Smooth muscle cell (in vitro differentiated cells): ENCODE measurements around the gene PNKD. TPM values are rescaled to one million over a fixed set of nuclear protein-coding genes. Genes with fewer than 3 reads are reported as not detected.

Experiments used
- DNase-seq: peaks from one replicate; lab custom pipeline; 2025; ENCODE audit not compliant: unreplicated experiment; lab: John Stamatoyannopoulos, UW
- H2AFZ ChIP-seq: fragments of 200-600 bp; sonication (generic); 2 replicates; pipeline ENCODE4 v1.6.0; 2016; ENCODE audit warnings: antibody characterized with exemption, low read depth, mild to moderate bottlenecking
- H3F3A ChIP-seq: fragments of 200-600 bp; sonication (generic); 2 replicates; pipeline ENCODE4 v1.6.0; 2017; ENCODE audit warnings: antibody characterized with exemption, low read depth
- H3K27ac ChIP-seq: fragments of 200-600 bp; sonication (generic); 2 replicates; pipeline ENCODE4 v1.5.1; 2016; ENCODE audit warnings: low read depth, mild to moderate bottlenecking
- H3K27me3 ChIP-seq: fragments of 200-600 bp; sonication (generic); 2 replicates; pipeline ENCODE4 v1.6.1; 2016; ENCODE audit warnings: low read depth, mild to moderate bottlenecking
- H3K36me3 ChIP-seq: fragments of 200-600 bp; sonication (generic); 2 replicates; pipeline ENCODE4 v1.5.1; 2016; ENCODE audit warnings: low read depth
- H3K4me1 ChIP-seq: fragments of 200-600 bp; sonication (generic); 2 replicates; pipeline ENCODE4 v1.5.1; 2016; ENCODE audit warnings: low read depth
- H3K4me2 ChIP-seq: fragments of 200-600 bp; sonication (generic); 2 replicates; pipeline ENCODE4 v1.6.0; 2016; ENCODE audit warnings: mild to moderate bottlenecking
- H3K4me3 ChIP-seq: fragments of 200-600 bp; sonication (generic); 2 replicates; pipeline ENCODE4 v1.5.1; 2016; ENCODE audit warnings: mild to moderate bottlenecking
- H3K79me2 ChIP-seq: fragments of 200-600 bp; sonication (generic); 2 replicates; pipeline ENCODE4 v1.6.0; 2016; ENCODE audit warnings: low read depth, mild to moderate bottlenecking
- H3K9ac ChIP-seq: fragments of 200-600 bp; sonication (generic); 2 replicates; pipeline ENCODE4 v1.6.0; 2016; ENCODE audit warnings: low read depth
- H3K9me3 ChIP-seq: fragments of 200-600 bp; sonication (generic); replicated peaks from 2 replicates; pipeline ENCODE4 v1.5.1; 2016; ENCODE audit warnings: low read depth
- H4K20me1 ChIP-seq: fragments of 200-600 bp; sonication (generic); 2 replicates; pipeline ENCODE4 v1.6.0; 2016; ENCODE audit warnings: low read depth
- CTCF ChIP-seq: fragments of 200-600 bp; sonication (generic); IDR thresholded peaks from 2 replicates; pipeline ENCODE4 v1.5.1; 2017; ENCODE audit warnings: borderline replicate concordance, mild to moderate bottlenecking, antibody characterized with exemption; ENCODE audit not compliant: insufficient read depth, poor library complexity, severe bottlenecking
- WGBS: methylation state at CpG from one replicate; pipeline ENCODE4 v1.1.7; 2016; ENCODE audit warnings: low lambda C conversion rate; 5-methylcytosine and 5-hydroxymethylcytosine counted together
- polyA plus RNA-seq: library from polyadenylated mRNA; unstranded; fragments of >200 nt; fragmentation: Nextera tagmentation; extraction: Ambion mirVana; gene quantifications from 2 replicates; pipeline ENCODE4 v1.2.1, GENCODE V29; 2016
- total RNA-seq: library from RNA; depleted of rRNA; stranded (reverse); fragments of >200 nt; gene quantifications from 2 replicates; pipeline ENCODE4 v1.2.3, GENCODE V29; 2014

Gene PNKD
- total and polyA plus RNA-seq, 2 experiments from 2014 or later, result 42.0 to 126 TPM

GRCh38 chr2:218252509-218253231 lies 17.6 kb upstream of the PNKD start:
- 72% methylated on average over 7 of the region's 7 CpGs for WGBS
- no peak for DNase-seq
- H3K4me2 ChIP-seq, result no peak overlapping the region
- H3K4me3 ChIP-seq, result no peak overlapping the region
- H3K4me1 ChIP-seq, result no peaks in the 10 kb centered on the region
- H3K27me3 ChIP-seq, result no peaks in the 10 kb centered on the region
- peaks cover 42% of the 10 kb centered on the region for H3K36me3 ChIP-seq
- no peak for TF ChIP-seq CTCF
- no peaks in the 10 kb centered on the region for H3K9me3 ChIP-seq
- H3K9ac ChIP-seq, result no peak overlapping the region
- no peak overlapping the region for H2AFZ ChIP-seq
- peaks cover 82% of the 10 kb centered on the region for H4K20me1 ChIP-seq
- H3K27ac ChIP-seq, result peak overlapping the region; percentile 61
- H3F3A ChIP-seq, result peaks cover 75% of the 10 kb centered on the region
- peaks cover 10% of the 10 kb centered on the region for H3K79me2 ChIP-seq

GRCh38 chr2:218253232-218253625 lies 17.1 kb upstream of the PNKD start:
- peaks cover under 1% of the 10 kb centered on the region for H3K4me1 ChIP-seq
- H3K9ac ChIP-seq, result no peak overlapping the region
- no peak for TF ChIP-seq CTCF
- H3K79me2 ChIP-seq, result peaks cover 10% of the 10 kb centered on the region
- peaks cover 76% of the 10 kb centered on the region for H3F3A ChIP-seq
- peaks cover 38% of the 10 kb centered on the region for H3K36me3 ChIP-seq
- H3K4me2 ChIP-seq, result no peak overlapping the region
- no peaks in the 10 kb centered on the region for H3K9me3 ChIP-seq
- WGBS, result 90% methylated on average over 5 of the region's 5 CpGs
- H3K27ac ChIP-seq, result peak overlapping the region; percentile 61
- DNase-seq, result no peak
- no peak overlapping the region for H3K4me3 ChIP-seq
- H3K27me3 ChIP-seq, result no peaks in the 10 kb centered on the region
- H2AFZ ChIP-seq, result no peak overlapping the region
- peaks cover 76% of the 10 kb centered on the region for H4K20me1 ChIP-seq

GRCh38 chr2:218255446-218255845 lies 14.9 kb upstream of the PNKD start:
- Histone ChIP-seq H3K36me3 (peaks cover 24% of the 10 kb centered on the region), H3K79me2 (peaks cover 2% of the 10 kb centered on the region), H3F3A (peaks cover 77% of the 10 kb centered on the region), H3K4me3 (no peak overlapping the region), H3K9ac (no peak overlapping the region), H3K27ac (peak overlapping the region; percentile 61), H3K4me2 (no peak overlapping the region), H3K27me3 (no peaks in the 10 kb centered on the region), H3K9me3 (no peaks in the 10 kb centered on the region), H2AFZ (no peak overlapping the region), H4K20me1 (peaks cover 59% of the 10 kb centered on the region), H3K4me1 (peaks cover 12% of the 10 kb centered on the region)
- WGBS, result 75% methylated on average over 6 of the region's 6 CpGs
- TF ChIP-seq CTCF, result no peak
- DNase-seq, result no peak
